ENCODE results near the gene MKS1.

DNA sequence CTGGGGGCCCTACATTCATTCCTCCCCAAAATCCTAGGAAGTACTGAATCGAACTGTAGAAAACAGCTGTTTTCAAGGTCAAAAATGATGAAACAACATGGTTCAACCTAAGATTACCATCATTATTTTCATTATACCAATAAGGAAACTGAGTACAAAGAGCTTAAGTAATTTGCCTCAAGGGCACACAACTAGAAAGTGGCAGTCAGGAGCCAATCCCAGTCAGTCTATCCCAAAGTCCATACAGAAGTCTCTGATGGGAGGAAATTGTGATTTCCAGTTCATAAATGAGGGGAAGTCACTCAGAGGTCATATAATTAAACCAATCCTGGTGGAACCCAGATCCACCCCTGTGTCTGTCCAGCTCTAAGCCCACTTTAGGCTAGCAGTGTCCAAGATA, 27.7 kb upstream of the MKS1 start:
- TF ChIP-seq, protein P1, sequence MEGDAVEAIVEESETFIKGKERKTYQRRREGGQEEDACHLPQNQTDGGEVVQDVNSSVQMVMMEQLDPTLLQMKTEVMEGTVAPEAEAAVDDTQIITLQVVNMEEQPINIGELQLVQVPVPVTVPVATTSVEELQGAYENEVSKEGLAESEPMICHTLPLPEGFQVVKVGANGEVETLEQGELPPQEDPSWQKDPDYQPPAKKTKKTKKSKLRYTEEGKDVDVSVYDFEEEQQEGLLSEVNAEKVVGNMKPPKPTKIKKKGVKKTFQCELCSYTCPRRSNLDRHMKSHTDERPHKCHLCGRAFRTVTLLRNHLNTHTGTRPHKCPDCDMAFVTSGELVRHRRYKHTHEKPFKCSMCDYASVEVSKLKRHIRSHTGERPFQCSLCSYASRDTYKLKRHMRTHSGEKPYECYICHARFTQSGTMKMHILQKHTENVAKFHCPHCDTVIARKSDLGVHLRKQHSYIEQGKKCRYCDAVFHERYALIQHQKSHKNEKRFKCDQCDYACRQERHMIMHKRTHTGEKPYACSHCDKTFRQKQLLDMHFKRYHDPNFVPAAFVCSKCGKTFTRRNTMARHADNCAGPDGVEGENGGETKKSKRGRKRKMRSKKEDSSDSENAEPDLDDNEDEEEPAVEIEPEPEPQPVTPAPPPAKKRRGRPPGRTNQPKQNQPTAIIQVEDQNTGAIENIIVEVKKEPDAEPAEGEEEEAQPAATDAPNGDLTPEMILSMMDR (IDR thresholded peaks at IDR 0.05; ENCODE audit: low read length): no peak
- no peak for TF ChIP-seq EZH2 (optimal IDR thresholded peaks at IDR 0.05; ENCODE audit: low read depth, low read length)

Measured in MM.1S (cell line).